ENCODE results near the gene ADAM17.

The ADAM17 gene

GRCh38 chr2:9582624-9583023, 27.0 kb upstream of the ADAM17 start:
- TF ChIP-seq, protein P1, sequence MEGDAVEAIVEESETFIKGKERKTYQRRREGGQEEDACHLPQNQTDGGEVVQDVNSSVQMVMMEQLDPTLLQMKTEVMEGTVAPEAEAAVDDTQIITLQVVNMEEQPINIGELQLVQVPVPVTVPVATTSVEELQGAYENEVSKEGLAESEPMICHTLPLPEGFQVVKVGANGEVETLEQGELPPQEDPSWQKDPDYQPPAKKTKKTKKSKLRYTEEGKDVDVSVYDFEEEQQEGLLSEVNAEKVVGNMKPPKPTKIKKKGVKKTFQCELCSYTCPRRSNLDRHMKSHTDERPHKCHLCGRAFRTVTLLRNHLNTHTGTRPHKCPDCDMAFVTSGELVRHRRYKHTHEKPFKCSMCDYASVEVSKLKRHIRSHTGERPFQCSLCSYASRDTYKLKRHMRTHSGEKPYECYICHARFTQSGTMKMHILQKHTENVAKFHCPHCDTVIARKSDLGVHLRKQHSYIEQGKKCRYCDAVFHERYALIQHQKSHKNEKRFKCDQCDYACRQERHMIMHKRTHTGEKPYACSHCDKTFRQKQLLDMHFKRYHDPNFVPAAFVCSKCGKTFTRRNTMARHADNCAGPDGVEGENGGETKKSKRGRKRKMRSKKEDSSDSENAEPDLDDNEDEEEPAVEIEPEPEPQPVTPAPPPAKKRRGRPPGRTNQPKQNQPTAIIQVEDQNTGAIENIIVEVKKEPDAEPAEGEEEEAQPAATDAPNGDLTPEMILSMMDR (IDR thresholded peaks at IDR 0.05; ENCODE audit: extremely low read depth, insufficient read depth, missing control alignments) = no peak
- DNase-seq (ENCODE audit: low spot score) = no peak
- in situ Hi-C loops (cut with MboI; ENCODE audit: low pct_unique_long_range_greater_than_20kb, low sequenced_read_pairs, unreplicated experiment) = no loop called here

DNA sequence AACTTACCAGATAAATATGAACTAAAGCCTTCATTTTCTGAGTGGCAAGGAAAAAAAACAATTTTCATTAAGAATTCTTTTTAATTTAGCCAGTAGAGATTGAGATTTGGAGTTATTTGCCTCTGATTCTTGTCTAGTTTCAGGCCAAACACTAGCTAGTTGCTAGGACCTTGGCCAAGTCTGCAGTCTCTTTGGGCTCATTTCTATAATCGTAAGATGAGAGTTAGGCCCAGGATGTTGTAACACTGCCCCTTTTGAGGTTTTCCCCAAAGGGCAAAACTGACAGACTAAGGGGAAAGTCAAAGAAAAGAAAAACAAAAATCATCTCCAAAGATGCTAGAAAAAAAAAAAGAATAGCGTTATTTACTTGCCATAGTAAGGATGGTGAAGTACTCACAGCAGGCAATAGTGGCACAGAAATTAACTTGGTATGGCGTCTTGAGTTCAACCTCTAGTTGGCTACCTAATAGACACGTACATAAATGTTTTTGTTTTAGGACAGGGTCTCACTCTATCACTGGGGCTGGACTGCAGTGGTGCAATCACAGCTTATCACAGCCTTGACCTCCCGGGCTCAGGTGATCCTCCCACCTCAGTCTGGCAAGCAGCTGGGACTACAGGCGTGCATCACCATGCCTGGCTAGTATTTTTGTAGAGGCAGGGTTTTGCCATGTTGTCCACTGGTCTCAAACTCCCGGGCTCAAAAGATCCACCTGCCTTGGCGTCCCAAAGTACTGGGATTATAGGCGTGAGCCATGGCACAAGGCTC, 23.0 kb upstream of the ADAM17 start:
- TF ChIP-seq, protein P1 (IDR thresholded peaks at IDR 0.05; ENCODE audit: extremely low read depth, insufficient read depth, missing control alignments) = no peak
- in situ Hi-C loops (cut with MboI; ENCODE audit: low pct_unique_long_range_greater_than_20kb, low sequenced_read_pairs, unreplicated experiment) = no loop called here
- DNase-seq (ENCODE audit: low spot score) = no peak

- TF ChIP-seq, protein P1 (IDR thresholded peaks at IDR 0.05; ENCODE audit: extremely low read depth, insufficient read depth, missing control alignments) = no peak
- no peak for DNase-seq (ENCODE audit: low spot score)
- in situ Hi-C loops (cut with MboI; ENCODE audit: low pct_unique_long_range_greater_than_20kb, low sequenced_read_pairs, unreplicated experiment) = no loop called here
Observed at GRCh38 chr2:9574331-9574730, 18.7 kb upstream of the ADAM17 start.

- DNase-seq (ENCODE audit: low spot score) = no peak
- TF ChIP-seq, protein P1 (IDR thresholded peaks at IDR 0.05; ENCODE audit: extremely low read depth, insufficient read depth, missing control alignments) = no peak
- in situ Hi-C loops (cut with MboI; ENCODE audit: low pct_unique_long_range_greater_than_20kb, low sequenced_read_pairs, unreplicated experiment) = no loop called here
Observed at GRCh38 chr2:9573840-9574239, 18.2 kb upstream of the ADAM17 start.

GRCh38 chr2:9573013-9573720, 17.5 kb upstream of the ADAM17 start:
- no peak for DNase-seq (ENCODE audit: low spot score)
- in situ Hi-C loops (cut with MboI; ENCODE audit: low pct_unique_long_range_greater_than_20kb, low sequenced_read_pairs, unreplicated experiment) = no loop called here
- TF ChIP-seq, protein P1 (IDR thresholded peaks at IDR 0.05; ENCODE audit: extremely low read depth, insufficient read depth, missing control alignments) = no peak

GRCh38 chr2:9570182-9571060, 14.8 kb upstream of the ADAM17 start:
- in situ Hi-C loops (cut with MboI; ENCODE audit: low pct_unique_long_range_greater_than_20kb, low sequenced_read_pairs, unreplicated experiment) = no loop called here
- TF ChIP-seq, protein P1 (IDR thresholded peaks at IDR 0.05; ENCODE audit: extremely low read depth, insufficient read depth, missing control alignments) = no peak
- DNase-seq (ENCODE audit: low spot score) = no peak
